A549 treated with AZD9567 at 1 μM for 4 hours (cell line): ENCODE measurements around the gene FADS3. TPM values are rescaled to one million over a fixed set of nuclear protein-coding genes. Genes with fewer than 3 reads are reported as not detected.

Source experiments
- total RNA-seq: library from RNA; stranded (reverse); fragments of 200-300 nt; extraction: Qiagen RNA extraction; gene quantifications from 5 replicates; pipeline ENCODE4 v1.2.3, GENCODE V29; 2022; ENCODE audit not compliant: insufficient read depth

Gene FADS3, protein sequence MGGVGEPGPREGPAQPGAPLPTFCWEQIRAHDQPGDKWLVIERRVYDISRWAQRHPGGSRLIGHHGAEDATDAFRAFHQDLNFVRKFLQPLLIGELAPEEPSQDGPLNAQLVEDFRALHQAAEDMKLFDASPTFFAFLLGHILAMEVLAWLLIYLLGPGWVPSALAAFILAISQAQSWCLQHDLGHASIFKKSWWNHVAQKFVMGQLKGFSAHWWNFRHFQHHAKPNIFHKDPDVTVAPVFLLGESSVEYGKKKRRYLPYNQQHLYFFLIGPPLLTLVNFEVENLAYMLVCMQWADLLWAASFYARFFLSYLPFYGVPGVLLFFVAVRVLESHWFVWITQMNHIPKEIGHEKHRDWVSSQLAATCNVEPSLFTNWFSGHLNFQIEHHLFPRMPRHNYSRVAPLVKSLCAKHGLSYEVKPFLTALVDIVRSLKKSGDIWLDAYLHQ
- total RNA-seq = 40.2 to 89.4 TPM (median 80.9 TPM) in 5 replicates

DNA sequence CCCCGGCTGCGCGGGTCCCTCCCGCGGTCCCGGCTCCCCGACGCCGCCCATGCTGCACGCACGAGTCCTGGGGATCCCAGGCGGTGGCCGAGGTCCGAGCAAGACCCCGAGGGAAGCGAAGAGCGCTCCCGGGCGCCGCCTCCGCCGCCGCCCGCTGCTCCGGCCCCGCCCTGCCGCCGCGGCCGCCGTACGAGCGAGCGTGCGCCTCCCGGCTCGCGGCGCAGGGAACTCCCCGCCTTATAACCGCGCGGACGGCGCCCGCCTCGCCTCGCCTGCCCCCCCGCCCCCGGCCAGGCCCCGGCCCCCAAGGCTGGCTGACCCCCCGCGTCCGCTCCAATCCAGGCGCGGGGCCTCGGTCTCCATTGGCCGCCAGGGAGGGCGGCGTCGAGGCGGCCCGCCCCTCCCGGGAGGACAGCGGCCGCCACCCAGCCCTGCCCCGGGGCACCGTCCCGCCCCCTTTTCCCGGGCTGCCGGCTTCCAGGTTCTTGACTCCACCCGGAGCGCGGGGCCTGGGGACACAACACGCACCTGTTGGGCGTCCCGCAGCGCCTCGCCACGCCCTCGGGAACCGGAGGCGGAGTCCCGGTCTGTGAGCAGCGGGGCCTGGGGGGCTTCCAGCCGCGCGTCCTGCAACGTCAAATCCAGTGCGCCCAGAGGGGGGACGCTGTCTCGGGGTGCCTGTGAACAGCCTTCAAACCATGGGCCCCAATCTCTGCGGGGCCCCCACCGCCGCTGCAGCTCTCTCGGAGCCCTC is at the start of gene FADS3:
Gene FADS3 (minus strand): TSS at position 215 of the 754 bp plus-strand sequence. CDS start 164 bp downstream, at position 51.

GRCh38 chr11:61917334-61918109 is 26.2 kb upstream of the FADS3 start, which contains the start of gene RAB3IL1:
Gene RAB3IL1 (minus strand): TSS chr11:61917566. CDS start chr11:61917367, 199 bp downstream.

GRCh38 chr11:61827571-61828378 is 63.6 kb downstream of the FADS3 start, which contains the start of gene FADS2:
Gene FADS2 (plus strand): TSS chr11:61828300. CDS start chr11:61828391, 91 bp downstream.

Other genes with a start within 250 kb of the FADS3 start
- 3.7 to 5.6 TPM (median 5.2 TPM) in 5 replicates for gene DAGLA, start 211.2 kb downstream of the FADS3 start, total RNA-seq
- gene MYRF, start 138.9 kb downstream of the FADS3 start, total RNA-seq = 11.9 to 19.0 TPM (median 18.0 TPM) in 5 replicates
- gene TMEM258, start 98.9 kb downstream of the FADS3 start, total RNA-seq = 215 to 243 TPM (median 228 TPM) in 5 replicates
- 85.9 to 107 TPM (median 99.6 TPM) in 5 replicates for gene FEN1, start 98.6 kb downstream of the FADS3 start, total RNA-seq
- gene FADS1, start 74.5 kb downstream of the FADS3 start, total RNA-seq = 178 to 247 TPM (median 209 TPM) in 5 replicates
- 360 to 457 TPM (median 388 TPM) in 5 replicates for gene FADS2, start 63.2 kb downstream of the FADS3 start, total RNA-seq
- gene RAB3IL1, start 26.0 kb upstream of the FADS3 start, total RNA-seq = 16.3 to 57.5 TPM (median 16.6 TPM) in 5 replicates
- gene BEST1, start 58.8 kb upstream of the FADS3 start, total RNA-seq = 1.6 to 7.4 TPM (median 3.2 TPM) in 5 replicates
- 10,052 to 20,533 TPM (median 17,915 TPM) in 5 replicates for gene FTH1, start 76.1 kb upstream of the FADS3 start, total RNA-seq
- 48.2 to 53.3 TPM (median 50.3 TPM) in 5 replicates for gene INCENP, start 232.5 kb upstream of the FADS3 start, total RNA-seq